ENCODE data around the gene GPR18. TPM values are rescaled to one million over a fixed set of nuclear protein-coding genes. Genes with fewer than 3 reads are reported as not detected.
A peak's percentile ranks its signal among the peaks of the same experiment; 100 is the strongest.

GPR18 gene
- total and polyA plus RNA-seq, 8 donors = 0.68 to 0.76 TPM; not detected in 6

DNA sequence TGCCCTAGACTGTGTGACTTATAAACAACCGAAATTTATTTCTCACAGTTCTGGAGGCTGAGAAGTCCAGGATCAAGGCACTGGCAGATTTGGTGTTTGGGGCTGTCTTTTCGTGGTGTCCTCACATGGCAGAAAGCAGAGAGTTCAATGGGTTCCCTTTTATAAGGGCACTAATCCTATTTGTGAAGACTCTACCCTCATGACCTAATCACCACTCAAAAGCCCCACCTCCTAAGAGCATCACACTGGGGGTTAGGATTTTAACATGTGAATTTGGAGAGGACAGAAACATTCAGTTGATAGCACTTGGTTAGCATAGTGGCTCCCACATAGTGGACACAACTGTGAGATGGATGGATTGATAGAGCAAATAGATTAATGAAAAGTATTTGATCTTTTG lies 21.5 kb upstream of the GPR18 start:
- Histone ChIP-seq H3K27ac (peak overlapping the region in 2 of 5 donors; percentile 75 to 80), H3K4me1 (peaks cover 4 to 57% (median 22%) of the 10 kb centered on the region in 4 donors), H3K36me3 (peaks cover 0 to 18% (median 6%) of the 10 kb centered on the region in 4 donors), H3K27me3 (no peaks in the 10 kb centered on the region), H3K4me3 (no peak overlapping the region), H3K9me3 (no peaks in the 10 kb centered on the region)
- intact Hi-C loops (cut with DNase I; ENCODE audit: low total_unique reads) = no loop called here
- 89 to 99% (median 94%) methylated on average over 2 of the region's 2 CpGs for WGBS, 5 donors
- TF ChIP-seq, protein P1, sequence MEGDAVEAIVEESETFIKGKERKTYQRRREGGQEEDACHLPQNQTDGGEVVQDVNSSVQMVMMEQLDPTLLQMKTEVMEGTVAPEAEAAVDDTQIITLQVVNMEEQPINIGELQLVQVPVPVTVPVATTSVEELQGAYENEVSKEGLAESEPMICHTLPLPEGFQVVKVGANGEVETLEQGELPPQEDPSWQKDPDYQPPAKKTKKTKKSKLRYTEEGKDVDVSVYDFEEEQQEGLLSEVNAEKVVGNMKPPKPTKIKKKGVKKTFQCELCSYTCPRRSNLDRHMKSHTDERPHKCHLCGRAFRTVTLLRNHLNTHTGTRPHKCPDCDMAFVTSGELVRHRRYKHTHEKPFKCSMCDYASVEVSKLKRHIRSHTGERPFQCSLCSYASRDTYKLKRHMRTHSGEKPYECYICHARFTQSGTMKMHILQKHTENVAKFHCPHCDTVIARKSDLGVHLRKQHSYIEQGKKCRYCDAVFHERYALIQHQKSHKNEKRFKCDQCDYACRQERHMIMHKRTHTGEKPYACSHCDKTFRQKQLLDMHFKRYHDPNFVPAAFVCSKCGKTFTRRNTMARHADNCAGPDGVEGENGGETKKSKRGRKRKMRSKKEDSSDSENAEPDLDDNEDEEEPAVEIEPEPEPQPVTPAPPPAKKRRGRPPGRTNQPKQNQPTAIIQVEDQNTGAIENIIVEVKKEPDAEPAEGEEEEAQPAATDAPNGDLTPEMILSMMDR (IDR thresholded peaks at IDR 0.05) = no peak
- no peak for TF ChIP-seq POLR2AphosphoS5 (IDR thresholded peaks at IDR 0.05)
- no peak for TF ChIP-seq POLR2A (IDR thresholded peaks at IDR 0.05)
- no peak for TF ChIP-seq EP300 (IDR thresholded peaks at IDR 0.05)
- no peak for DNase-seq

DNA sequence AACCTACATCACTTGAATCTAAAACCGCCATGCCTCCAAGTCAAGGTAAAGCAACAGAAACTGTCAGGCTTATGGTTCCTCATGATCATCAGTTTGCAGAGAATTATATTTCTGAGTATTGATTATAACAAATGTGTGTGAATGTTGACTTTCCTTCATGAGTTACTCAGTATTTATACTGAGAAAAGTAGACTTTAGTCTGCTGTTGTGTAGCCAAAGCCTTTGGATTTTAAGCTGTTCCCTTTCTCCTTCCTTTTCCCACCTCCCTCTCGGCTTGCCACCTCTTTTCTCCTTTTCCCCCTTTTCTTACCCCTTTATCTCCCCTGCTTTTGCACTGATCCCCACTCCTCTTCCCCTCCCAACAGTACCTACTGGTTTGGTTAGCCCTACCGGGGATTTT lies 20.7 kb upstream of the GPR18 start:
- peaks cover 4 to 49% (median 18%) of the 10 kb centered on the region in 4 donors for H3K4me1 ChIP-seq
- intact Hi-C loops (cut with DNase I; ENCODE audit: low total_unique reads) = no loop called here

DNA sequence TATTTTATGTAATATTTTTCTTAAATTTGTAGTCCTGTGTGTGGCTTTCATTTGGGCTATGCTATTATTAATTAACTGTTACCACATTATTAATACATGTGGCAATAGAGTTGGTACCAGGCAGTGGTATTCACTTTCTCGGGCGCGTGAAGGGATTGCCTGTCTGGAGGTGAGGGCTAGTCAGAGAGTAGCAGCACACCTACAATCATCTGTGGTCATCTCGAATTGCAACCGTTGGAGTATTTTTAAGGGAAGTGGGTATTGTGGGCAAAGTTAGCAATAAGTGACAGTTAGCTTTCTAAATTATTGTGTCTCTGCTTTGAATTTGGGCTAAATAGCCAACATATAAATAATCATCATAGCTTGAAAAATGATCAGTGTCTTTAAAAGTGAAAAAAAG lies 20.0 kb upstream of the GPR18 start:
- TF ChIP-seq EP300 (IDR thresholded peaks at IDR 0.05) (no peak), POLR2A (IDR thresholded peaks at IDR 0.05) (no peak), POLR2AphosphoS5 (IDR thresholded peaks at IDR 0.05) (no peak)
- TF ChIP-seq, protein P1 (IDR thresholded peaks at IDR 0.05) = no peak
- intact Hi-C loops (cut with DNase I; ENCODE audit: low total_unique reads) = no loop called here
- H3K4me1 ChIP-seq = peaks cover 4 to 43% (median 15%) of the 10 kb centered on the region in 4 donors

More for the DNA sequence above, 20.7 kb upstream of the GPR18 start:
- DNase-seq = no peak
- Histone ChIP-seq H3K9me3 (no peaks in the 10 kb centered on the region), H3K27me3 (no peaks in the 10 kb centered on the region), H3K27ac (no peak overlapping the region), H3K36me3 (peaks cover 0 to 18% (median 6%) of the 10 kb centered on the region in 4 donors), H3K4me3 (no peak overlapping the region)
- TF ChIP-seq EP300 (IDR thresholded peaks at IDR 0.05) (no peak), POLR2AphosphoS5 (IDR thresholded peaks at IDR 0.05) (no peak), POLR2A (IDR thresholded peaks at IDR 0.05) (no peak)
- TF ChIP-seq, protein P1 (IDR thresholded peaks at IDR 0.05) = no peak
- WGBS, 5 donors = 83 to 90% (median 86%) methylated on average over 3 of the region's 3 CpGs

DNA sequence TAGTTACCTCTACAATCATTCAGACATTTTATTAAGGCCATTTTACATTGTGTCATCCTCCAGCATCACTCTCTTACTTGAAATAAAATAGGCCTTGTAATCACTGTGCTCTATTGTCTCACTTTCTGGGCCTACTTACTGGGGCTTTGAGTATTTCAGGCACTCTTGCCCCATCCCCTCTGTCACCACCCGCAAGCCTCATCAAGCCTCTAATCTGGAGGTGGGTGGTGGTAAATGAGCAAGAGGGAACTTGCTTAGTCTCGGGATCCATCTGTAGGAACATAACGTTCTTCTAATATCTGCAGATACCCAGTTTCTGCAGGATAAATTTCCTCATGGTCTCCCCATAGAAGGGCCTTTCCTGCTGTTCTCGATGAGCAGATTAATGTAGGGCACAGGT lies 19.4 kb upstream of the GPR18 start:
- DNase-seq = no peak
- H3K27me3 ChIP-seq = no peaks in the 10 kb centered on the region
- TF ChIP-seq POLR2AphosphoS5 (IDR thresholded peaks at IDR 0.05) = no peak
- TF ChIP-seq, protein P1 (IDR thresholded peaks at IDR 0.05) = no peak
- no peak for TF ChIP-seq EP300 (IDR thresholded peaks at IDR 0.05)
- TF ChIP-seq POLR2A (IDR thresholded peaks at IDR 0.05) = no peak
- 76 to 94% (median 92%) methylated on average over 4 of the region's 4 CpGs for WGBS, 5 donors
- H3K4me1 ChIP-seq = peaks cover 4 to 37% (median 10%) of the 10 kb centered on the region in 4 donors
- H3K4me3 ChIP-seq = no peak overlapping the region
- no peak overlapping the region for H3K27ac ChIP-seq
- peaks cover 0 to 1% (median 0%) of the 10 kb centered on the region in 4 donors for H3K9me3 ChIP-seq
- intact Hi-C loops (cut with DNase I; ENCODE audit: low total_unique reads) = no loop called here
- peaks cover 0 to 18% (median 6%) of the 10 kb centered on the region in 4 donors for H3K36me3 ChIP-seq

More for the DNA sequence above, 20.0 kb upstream of the GPR18 start:
- DNase-seq = no peak
- 73 to 86% (median 81%) methylated on average over 5 of the region's 5 CpGs for WGBS, 5 donors
- peaks cover 0 to 18% (median 6%) of the 10 kb centered on the region in 4 donors for H3K36me3 ChIP-seq
- H3K27me3 ChIP-seq = no peaks in the 10 kb centered on the region
- no peak overlapping the region for H3K4me3 ChIP-seq
- H3K9me3 ChIP-seq = no peaks in the 10 kb centered on the region
- no peak overlapping the region for H3K27ac ChIP-seq

Measured in stomach (tissue), 9 donors.